GM12878 (cell line): Measurements from ENCODE around the gene NELFE. TPM values are rescaled to one million over a fixed set of nuclear protein-coding genes. Genes with fewer than 3 reads are reported as not detected.

Experiments used
- ASH2L ChIP-seq: fragments of 300-600, 200-600 bp; sonication (generic); IDR thresholded peaks from 2 replicates; pipeline ENCODE4 v1.6.1; 2017; ENCODE audit warnings: low read depth, mild to moderate bottlenecking, borderline replicate concordance
- CEBPB ChIP-seq, 2 experiments: fragments of 150-350 bp in 1 of 2; IDR thresholded peaks; 2 replicates each; pipeline ENCODE4 v1.6.1; 2012 to 2014; ENCODE audit warnings: low read depth in 2 of 2, low read length in 2 of 2, borderline replicate concordance in 1 of 2, inconsistent platforms in 1 of 2
- ZBED1 ChIP-seq: IDR thresholded peaks from 2 replicates; pipeline ENCODE4 v1.6.1; 2016; ENCODE audit warnings: borderline replicate concordance
- polyA plus RNA-seq, 11 experiments: library from polyadenylated mRNA; depleted of rRNA in 4 of 11; unstranded in 6 of 11; stranded (reverse) in 5 of 11; fragments of >200 nt; fragmentation: Nextera tagmentation in 4 of 11; fragmentation: Illumina TruSeq in 1 of 11; extraction: Ambion mirVana in 4 of 11; extraction: Trizol in 1 of 11; gene quantifications; 1 replicate in 1 of 11; 2 replicates in 10 of 11; pipeline versions ENCODE4 v1.2.1 to v1.2.3, GENCODE V29; 2011 to 2016; ENCODE audit warnings: inconsistent platforms in 2 of 11, missing spikeins in 2 of 11, low read depth in 1 of 11
- total RNA-seq, 4 experiments: library from RNA; depleted of rRNA in 3 of 4; stranded (reverse); fragments of >200 nt in 3 of 4; fragmentation: Illumina TruSeq in 1 of 4; extraction: Trizol in 1 of 4; gene quantifications; 2 replicates each; pipeline versions ENCODE4 v1.2.1 to v1.2.3, GENCODE V29; 2013 to 2021
- TF ChIP-seq, protein P1 (sequence below): fragments of 450-650 bp; formaldehyde crosslinking; IDR thresholded peaks from 2 replicates; pipeline ENCODE4 v1.5.0; 2022; ENCODE audit warnings: mild to moderate bottlenecking, missing genetic modification characterization
- TF ChIP-seq, protein P2 (sequence below): IDR thresholded peaks from 2 replicates; pipeline ENCODE4 v1.6.1; 2012; ENCODE audit warnings: mild to moderate bottlenecking, low read depth, low read length
- TF ChIP-seq, protein P3 (sequence below), 3 experiments: IDR thresholded peaks in 2 of 3; conservative IDR thresholded peaks in 1 of 3; 2 replicates each; pipeline ENCODE4 v1.5.1; 2011; ENCODE audit warnings: low read depth in 3 of 3, low read length in 3 of 3, mild to moderate bottlenecking in 3 of 3, control low read depth in 2 of 3, moderate library complexity in 2 of 3, inconsistent platforms in 1 of 3, mixed read lengths in 1 of 3; ENCODE audit not compliant: control insufficient read depth in 2 of 3, insufficient read depth in 1 of 3; ENCODE audit errors: extremely low read depth in 1 of 3
- TF ChIP-seq, protein P4 (sequence below): fragments of 450-650 bp; IDR thresholded peaks from 2 replicates; pipeline ENCODE4 v1.6.1; 2014; ENCODE audit warnings: mild to moderate bottlenecking
- TF ChIP-seq, protein P5 (sequence below): fragments of 450-650 bp; IDR thresholded peaks from 2 replicates; pipeline ENCODE4 v1.6.1; 2017; ENCODE audit warnings: mild to moderate bottlenecking, moderate library complexity

Gene NELFE
- total and polyA plus RNA-seq, 10 of the 15 experiments (the other 5 are each of a cell fraction or from before 2014, with no cell fraction given) = 8.5 to 105 (median 59.7) TPM

DNA sequence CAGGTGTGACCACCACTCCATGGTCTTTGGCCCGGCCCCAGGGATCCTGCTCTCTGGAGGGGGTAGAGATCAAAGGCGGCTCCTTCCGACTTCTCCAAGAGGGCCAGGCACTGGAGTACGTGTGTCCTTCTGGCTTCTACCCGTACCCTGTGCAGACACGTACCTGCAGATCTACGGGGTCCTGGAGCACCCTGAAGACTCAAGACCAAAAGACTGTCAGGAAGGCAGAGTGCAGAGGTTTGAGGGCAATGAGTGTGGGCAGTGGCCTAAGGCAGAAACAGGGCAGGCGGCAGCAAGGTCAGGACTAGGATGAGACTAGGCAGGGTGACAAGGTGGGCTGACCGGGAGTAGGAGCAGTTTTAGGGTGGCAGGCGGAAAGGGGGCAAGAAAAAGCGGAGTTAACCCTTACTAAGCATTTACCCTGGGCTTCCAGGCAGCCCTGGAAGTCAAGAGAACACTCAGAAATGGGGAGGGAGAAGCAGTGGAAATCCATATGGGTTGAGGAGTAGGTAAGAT lies 12.3 kb downstream of the NELFE start (continued):
- TF ChIP-seq, protein P1, sequence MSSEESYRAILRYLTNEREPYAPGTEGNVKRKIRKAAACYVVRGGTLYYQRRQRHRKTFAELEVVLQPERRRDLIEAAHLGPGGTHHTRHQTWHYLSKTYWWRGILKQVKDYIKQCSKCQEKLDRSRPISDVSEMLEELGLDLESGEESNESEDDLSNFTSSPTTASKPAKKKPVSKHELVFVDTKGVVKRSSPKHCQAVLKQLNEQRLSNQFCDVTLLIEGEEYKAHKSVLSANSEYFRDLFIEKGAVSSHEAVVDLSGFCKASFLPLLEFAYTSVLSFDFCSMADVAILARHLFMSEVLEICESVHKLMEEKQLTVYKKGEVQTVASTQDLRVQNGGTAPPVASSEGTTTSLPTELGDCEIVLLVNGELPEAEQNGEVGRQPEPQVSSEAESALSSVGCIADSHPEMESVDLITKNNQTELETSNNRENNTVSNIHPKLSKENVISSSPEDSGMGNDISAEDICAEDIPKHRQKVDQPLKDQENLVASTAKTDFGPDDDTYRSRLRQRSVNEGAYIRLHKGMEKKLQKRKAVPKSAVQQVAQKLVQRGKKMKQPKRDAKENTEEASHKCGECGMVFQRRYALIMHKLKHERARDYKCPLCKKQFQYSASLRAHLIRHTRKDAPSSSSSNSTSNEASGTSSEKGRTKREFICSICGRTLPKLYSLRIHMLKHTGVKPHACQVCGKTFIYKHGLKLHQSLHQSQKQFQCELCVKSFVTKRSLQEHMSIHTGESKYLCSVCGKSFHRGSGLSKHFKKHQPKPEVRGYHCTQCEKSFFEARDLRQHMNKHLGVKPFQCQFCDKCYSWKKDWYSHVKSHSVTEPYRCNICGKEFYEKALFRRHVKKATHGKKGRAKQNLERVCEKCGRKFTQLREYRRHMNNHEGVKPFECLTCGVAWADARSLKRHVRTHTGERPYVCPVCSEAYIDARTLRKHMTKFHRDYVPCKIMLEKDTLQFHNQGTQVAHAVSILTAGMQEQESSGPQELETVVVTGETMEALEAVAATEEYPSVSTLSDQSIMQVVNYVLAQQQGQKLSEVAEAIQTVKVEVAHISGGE (CRISPR knock-in tag) = no peak
- TF ChIP-seq ASH2L (no peak), ZBED1 (no peak), CEBPB (IDR thresholded peaks at IDR 0.05; ENCODE audit: borderline replicate concordance in 1 of 2, low read depth in 2 of 2, low read length in 2 of 2) (no peak)
- TF ChIP-seq, protein P2, sequence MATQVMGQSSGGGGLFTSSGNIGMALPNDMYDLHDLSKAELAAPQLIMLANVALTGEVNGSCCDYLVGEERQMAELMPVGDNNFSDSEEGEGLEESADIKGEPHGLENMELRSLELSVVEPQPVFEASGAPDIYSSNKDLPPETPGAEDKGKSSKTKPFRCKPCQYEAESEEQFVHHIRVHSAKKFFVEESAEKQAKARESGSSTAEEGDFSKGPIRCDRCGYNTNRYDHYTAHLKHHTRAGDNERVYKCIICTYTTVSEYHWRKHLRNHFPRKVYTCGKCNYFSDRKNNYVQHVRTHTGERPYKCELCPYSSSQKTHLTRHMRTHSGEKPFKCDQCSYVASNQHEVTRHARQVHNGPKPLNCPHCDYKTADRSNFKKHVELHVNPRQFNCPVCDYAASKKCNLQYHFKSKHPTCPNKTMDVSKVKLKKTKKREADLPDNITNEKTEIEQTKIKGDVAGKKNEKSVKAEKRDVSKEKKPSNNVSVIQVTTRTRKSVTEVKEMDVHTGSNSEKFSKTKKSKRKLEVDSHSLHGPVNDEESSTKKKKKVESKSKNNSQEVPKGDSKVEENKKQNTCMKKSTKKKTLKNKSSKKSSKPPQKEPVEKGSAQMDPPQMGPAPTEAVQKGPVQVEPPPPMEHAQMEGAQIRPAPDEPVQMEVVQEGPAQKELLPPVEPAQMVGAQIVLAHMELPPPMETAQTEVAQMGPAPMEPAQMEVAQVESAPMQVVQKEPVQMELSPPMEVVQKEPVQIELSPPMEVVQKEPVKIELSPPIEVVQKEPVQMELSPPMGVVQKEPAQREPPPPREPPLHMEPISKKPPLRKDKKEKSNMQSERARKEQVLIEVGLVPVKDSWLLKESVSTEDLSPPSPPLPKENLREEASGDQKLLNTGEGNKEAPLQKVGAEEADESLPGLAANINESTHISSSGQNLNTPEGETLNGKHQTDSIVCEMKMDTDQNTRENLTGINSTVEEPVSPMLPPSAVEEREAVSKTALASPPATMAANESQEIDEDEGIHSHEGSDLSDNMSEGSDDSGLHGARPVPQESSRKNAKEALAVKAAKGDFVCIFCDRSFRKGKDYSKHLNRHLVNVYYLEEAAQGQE = no peak
- TF ChIP-seq, protein P3, sequence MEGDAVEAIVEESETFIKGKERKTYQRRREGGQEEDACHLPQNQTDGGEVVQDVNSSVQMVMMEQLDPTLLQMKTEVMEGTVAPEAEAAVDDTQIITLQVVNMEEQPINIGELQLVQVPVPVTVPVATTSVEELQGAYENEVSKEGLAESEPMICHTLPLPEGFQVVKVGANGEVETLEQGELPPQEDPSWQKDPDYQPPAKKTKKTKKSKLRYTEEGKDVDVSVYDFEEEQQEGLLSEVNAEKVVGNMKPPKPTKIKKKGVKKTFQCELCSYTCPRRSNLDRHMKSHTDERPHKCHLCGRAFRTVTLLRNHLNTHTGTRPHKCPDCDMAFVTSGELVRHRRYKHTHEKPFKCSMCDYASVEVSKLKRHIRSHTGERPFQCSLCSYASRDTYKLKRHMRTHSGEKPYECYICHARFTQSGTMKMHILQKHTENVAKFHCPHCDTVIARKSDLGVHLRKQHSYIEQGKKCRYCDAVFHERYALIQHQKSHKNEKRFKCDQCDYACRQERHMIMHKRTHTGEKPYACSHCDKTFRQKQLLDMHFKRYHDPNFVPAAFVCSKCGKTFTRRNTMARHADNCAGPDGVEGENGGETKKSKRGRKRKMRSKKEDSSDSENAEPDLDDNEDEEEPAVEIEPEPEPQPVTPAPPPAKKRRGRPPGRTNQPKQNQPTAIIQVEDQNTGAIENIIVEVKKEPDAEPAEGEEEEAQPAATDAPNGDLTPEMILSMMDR (IDR thresholded peaks at IDR 0.05 in 2 of 3, conservative IDR thresholded peaks at IDR 0.05 in 1 of 3; ENCODE audit: control insufficient read depth in 2 of 3, extremely low read depth in 1 of 3, insufficient read depth in 1 of 3, low read depth in 3 of 3, low read length in 3 of 3) = no peak
- TF ChIP-seq, protein P4, sequence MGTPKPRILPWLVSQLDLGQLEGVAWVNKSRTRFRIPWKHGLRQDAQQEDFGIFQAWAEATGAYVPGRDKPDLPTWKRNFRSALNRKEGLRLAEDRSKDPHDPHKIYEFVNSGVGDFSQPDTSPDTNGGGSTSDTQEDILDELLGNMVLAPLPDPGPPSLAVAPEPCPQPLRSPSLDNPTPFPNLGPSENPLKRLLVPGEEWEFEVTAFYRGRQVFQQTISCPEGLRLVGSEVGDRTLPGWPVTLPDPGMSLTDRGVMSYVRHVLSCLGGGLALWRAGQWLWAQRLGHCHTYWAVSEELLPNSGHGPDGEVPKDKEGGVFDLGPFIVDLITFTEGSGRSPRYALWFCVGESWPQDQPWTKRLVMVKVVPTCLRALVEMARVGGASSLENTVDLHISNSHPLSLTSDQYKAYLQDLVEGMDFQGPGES = no peak
- TF ChIP-seq, protein P5, sequence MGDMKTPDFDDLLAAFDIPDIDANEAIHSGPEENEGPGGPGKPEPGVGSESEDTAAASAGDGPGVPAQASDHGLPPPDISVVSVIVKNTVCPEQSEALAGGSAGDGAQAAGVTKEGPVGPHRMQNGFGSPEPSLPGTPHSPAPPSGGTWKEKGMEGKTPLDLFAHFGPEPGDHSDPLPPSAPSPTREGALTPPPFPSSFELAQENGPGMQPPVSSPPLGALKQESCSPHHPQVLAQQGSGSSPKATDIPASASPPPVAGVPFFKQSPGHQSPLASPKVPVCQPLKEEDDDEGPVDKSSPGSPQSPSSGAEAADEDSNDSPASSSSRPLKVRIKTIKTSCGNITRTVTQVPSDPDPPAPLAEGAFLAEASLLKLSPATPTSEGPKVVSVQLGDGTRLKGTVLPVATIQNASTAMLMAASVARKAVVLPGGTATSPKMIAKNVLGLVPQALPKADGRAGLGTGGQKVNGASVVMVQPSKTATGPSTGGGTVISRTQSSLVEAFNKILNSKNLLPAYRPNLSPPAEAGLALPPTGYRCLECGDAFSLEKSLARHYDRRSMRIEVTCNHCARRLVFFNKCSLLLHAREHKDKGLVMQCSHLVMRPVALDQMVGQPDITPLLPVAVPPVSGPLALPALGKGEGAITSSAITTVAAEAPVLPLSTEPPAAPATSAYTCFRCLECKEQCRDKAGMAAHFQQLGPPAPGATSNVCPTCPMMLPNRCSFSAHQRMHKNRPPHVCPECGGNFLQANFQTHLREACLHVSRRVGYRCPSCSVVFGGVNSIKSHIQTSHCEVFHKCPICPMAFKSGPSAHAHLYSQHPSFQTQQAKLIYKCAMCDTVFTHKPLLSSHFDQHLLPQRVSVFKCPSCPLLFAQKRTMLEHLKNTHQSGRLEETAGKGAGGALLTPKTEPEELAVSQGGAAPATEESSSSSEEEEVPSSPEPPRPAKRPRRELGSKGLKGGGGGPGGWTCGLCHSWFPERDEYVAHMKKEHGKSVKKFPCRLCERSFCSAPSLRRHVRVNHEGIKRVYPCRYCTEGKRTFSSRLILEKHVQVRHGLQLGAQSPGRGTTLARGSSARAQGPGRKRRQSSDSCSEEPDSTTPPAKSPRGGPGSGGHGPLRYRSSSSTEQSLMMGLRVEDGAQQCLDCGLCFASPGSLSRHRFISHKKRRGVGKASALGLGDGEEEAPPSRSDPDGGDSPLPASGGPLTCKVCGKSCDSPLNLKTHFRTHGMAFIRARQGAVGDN = no peak
- TF ChIP-seq, all 136 proteins: peak for 0
